Articular chondrocyte of knee joint (primary cell): ENCODE results near the gene LUZP4. TPM values are rescaled to one million over a fixed set of nuclear protein-coding genes. Genes with fewer than 3 reads are reported as not detected.

Experiments used
- total RNA-seq: library from RNA; depleted of rRNA; stranded (reverse); fragments of >200 nt; gene quantifications from 2 replicates; pipeline ENCODE4 v1.2.3, GENCODE V29; 2012

LUZP4 gene, protein sequence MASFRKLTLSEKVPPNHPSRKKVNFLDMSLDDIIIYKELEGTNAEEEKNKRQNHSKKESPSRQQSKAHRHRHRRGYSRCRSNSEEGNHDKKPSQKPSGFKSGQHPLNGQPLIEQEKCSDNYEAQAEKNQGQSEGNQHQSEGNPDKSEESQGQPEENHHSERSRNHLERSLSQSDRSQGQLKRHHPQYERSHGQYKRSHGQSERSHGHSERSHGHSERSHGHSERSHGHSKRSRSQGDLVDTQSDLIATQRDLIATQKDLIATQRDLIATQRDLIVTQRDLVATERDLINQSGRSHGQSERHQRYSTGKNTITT
- total RNA-seq: not detected in 2 replicates

DNA sequence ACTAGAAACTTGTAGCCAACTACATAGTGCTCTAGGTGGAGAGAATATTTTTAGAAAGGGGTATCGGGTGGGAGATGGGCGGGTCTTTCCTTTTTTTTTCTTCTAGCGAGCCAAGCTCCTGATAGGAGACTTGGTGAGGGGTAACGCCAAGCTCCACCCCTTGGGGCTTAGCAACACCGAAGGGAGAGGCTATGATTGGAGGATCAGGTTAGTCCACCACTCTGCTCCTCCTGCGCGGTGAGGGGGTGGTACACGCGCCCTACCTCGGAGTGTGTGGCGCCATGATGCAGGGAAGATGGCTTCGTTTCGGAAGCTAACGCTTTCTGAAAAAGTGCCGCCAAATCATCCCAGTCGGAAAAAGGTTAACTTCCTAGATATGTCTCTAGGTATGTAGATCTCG, at the start of gene LUZP4:
Gene LUZP4 (plus strand): TSS at position 251 of the 400 bp plus-strand sequence. CDS start 45 bp downstream, at position 296.

Other genes with a start within 250 kb of the LUZP4 start
- not detected in 2 replicates for gene RBMXL3, start 100.3 kb upstream of the LUZP4 start, total RNA-seq
- gene LRCH2, start 55.6 kb upstream of the LUZP4 start, total RNA-seq: 2.0 and 2.5 TPM in 2 replicates